ENCODE data around the gene COQ7.

COQ7 gene

DNA sequence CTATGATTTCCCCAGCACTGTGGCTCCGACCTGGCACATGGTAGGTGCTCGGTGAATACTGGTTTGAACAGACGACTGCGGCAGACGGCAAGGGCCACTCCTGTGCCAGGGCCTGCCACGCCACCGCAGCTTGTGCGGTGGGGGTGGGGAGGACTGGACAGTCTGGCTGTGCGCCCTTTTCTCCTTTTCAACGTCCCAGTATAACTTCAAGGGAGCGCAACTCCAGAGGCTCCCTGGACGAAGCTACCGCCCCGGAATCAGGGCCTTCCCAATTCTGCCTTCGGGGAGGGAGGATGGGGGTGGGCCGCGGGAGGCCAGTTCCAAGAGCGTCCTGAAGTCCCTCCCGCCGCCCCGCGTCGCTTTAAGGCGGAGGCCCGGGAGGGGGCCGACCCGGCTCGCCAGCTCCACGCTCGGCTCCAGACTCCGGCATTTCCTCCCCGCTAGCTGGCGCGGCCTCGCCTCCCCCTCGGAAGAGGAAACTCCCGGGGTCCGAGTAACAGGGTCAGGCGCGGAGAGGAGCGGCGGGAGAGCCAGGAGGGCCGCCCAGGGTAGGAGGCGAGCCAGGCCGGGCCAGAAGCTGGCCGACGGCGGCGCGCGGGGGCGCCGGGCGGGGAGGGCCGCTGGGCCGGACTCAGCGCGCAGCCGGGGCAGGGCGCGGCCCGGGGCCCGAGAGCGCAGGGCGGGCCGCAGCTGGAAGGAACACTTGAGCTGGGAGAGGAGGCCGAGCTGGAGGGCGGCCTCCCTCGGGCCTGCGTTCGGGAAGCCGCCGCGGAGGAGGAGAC, 46.4 kb downstream of the COQ7 start, which contains the start of gene ITPRIPL2:
Gene ITPRIPL2 (plus strand): TSS at position 388 of the 782 bp plus-strand sequence. CDS start 498 bp downstream, outside the sequence.
- DNase-seq (ENCODE audit: low spot score), result peak; percentile 68

DNA sequence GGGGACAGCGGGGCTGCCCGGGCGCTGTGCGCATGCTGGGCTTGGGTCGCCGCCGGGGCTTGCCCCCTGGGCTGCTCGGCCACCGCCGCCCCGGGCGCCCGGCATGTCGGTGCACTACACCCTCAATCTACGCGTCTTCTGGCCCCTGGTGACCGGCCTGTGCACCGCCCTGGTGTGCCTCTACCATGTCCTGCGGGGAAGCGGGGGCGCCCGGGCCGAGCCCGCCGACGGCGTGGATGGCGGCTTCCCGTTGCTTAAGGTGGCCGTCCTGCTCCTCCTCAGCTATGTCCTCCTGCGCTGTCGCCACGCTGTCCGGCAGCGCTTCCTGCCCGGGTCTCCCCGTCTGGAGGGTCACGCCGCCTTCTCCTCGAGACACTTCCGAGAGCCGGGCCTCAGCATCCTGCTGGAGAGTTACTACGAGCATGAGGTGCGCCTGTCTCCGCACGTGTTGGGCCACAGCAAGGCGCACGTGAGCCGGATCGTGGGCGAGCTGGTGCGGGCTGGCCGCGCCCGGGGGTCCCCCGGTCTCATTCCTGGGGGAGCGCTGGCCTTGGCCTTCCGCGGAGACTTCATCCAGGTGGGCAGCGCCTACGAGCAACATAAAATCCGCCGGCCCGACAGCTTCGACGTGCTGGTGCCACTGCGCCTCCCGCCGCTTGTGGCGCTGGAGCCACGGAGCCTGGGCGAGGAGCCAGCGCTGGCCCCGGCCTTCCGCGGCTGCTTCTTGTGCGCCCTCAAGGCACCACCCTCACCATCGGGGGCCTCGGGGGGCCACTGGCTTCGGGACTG, 47.1 kb downstream of the COQ7 start:
- DNase-seq (ENCODE audit: low spot score), result no peak

DNA sequence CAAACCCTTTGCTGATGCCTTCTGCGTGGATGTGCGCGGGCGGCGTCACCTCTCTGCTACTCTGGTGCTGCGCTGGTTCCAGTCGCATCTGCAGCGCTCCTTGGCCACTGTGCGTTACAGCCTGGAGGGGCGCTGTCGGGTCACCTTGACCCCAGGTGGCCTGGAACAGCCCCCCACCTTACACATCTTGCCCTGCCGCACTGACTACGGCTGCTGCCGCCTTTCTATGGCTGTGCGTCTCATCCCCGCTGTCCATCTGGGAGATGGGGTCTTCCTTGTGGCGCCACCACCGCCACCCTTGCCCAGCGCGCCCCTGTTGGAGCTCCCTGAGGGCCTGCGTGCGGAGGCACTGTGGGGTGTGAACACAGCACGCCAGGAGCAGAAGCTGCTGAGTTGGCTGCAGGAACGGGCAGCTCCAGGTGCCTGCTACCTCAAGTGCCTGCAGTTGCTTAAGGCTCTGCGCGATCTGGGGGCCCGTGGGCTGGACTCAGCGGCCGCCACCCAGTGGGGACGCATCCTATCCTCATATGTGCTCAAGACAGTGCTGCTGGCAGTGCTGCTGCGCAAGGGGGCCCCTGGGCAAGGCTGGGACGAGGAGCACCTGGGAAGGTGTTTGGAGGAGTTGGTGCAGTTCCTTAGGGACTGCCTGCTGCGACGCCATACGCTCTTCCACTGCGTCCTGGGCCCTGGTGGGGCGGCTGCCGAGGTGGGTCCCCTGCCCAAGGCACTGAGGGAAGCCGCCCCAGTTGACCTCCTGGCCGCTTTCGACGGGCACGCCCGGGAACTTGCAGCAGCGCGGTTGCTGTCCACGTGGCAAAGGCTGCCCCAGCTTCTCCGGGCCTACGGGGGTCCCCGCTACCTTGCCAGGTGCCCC, 48.0 kb downstream of the COQ7 start:
- DNase-seq (ENCODE audit: low spot score), result no peak

DNA sequence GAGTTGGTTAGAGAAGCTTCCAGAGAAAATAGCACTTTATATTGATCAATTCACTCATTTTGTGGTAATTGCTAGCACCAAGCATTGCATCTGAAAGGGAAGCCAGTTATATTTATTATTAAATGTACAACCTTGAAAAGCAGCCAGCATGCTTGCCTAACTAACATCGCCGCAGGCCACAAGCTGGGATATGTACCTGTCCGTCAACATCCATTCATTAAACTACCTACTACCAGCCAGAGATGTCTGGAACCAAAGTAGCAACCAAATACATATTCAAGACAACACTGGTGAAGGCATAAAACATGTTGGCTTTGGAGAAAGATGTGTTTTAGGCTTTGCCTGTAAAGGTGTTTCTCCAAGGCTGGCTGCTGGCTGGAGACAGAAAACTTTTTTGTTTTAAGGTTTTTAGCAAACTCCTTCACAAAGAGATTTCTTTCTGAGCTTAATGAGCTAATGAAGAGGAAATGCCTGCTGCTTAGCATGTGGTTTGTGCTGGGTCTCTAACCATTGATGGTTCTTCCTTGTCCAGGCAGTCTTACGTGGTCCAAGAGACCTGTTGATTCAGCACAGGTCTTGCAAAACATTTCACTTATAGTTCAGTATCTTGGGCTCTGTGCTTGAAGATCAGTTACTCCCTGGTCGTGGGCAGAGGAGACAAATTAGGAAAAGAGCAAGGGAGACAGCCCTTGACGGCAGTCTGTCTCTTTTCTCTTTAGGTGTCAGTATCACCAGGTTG, 49.5 kb downstream of the COQ7 start:
- no peak for DNase-seq (ENCODE audit: low spot score)

DNA sequence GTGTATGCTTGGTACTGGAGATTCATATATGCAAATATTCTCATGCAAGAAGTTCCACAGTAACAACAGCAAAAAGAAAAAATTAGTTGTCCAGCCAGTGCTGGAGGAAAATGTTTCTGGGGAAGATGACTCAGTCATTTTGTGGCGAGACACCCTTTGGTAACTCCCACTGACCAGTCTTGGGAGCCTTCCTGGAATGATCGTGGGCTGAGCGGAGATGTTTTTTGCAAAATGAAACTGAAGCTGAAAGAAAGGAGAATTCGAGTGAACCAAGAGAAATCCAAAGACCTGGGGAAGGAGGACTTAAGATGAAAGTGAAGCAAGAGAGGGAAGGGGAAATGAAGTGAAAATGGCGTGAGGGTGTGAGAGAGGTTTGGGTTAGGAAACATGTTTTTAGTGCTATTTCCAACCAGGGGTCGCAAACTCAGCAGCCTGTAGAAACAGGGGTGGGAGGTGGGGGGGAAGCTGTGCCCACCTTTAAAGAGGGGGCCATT, 51.6 kb downstream of the COQ7 start:
- peak; percentile 60 for DNase-seq (ENCODE audit: low spot score)

DNA sequence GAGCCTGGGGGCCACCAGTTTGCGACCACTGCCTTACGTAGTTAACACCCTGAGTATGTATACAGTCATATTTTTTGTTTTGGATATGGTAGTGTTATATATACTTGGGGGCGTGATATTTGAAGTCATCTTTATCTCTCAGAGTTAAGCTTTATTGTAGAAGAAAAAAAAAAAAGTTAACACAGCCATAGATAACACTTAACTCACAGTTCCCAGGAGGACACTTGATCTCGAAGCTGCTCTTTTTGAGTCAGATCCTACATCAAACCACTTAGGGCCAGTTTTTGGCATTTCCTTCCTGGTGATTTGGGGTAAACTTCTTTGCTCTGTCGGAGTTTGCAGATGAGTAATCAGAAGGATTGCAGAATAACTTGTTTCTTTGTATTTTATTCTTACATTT, 52.1 kb downstream of the COQ7 start:
- no peak for DNase-seq (ENCODE audit: low spot score)

DNA sequence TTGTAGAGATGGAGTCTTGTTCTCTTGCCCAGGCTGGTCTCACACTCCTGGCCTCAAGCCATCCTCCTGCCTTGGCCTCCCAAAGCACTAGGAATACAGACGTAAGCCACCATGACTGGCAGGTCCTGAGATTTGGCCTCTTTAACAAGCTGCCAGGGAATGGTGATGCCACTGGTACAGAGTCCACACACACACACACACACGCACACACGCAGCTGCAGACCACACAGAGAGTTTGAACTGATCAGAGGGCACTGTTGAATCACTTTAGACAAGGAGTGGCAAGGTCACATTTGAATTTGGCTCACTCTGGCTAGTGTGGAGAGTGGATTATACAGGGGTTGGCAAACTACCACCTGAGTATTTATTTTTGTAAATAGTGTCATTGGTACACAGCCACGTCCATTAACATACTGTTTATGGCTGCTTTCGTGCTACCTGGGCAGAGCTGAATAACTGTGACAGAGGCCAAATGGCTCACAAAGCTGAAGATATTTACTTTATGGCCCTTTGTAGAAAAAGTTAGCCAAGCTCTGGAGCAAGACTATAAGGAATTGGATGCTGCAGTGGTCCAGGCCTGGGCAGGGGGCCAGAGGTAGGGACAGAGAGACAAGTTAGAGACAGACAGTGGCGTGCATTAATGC, 56.2 kb downstream of the COQ7 start:
- no peak for DNase-seq (ENCODE audit: low spot score)

DNA sequence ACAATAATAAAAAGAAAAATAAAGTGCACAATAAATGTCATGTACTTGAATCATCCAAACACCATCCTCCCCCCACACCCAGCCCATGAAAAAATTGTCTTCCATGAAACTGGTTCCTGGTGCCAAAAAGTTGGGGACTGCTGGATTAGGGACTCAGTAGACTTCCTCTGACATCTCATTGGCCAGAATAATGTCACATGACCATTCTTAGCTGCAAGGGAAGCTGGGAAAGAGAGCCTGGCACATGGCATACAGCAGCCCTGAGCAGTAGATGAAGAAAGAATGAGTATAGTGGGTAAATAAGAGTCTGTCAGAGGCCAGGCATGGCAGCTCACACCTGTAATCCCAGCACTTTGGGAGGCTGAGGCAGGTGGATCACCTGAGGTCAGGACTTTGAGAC, 58.9 kb downstream of the COQ7 start:
- DNase-seq (ENCODE audit: low spot score), result no peak

DNA sequence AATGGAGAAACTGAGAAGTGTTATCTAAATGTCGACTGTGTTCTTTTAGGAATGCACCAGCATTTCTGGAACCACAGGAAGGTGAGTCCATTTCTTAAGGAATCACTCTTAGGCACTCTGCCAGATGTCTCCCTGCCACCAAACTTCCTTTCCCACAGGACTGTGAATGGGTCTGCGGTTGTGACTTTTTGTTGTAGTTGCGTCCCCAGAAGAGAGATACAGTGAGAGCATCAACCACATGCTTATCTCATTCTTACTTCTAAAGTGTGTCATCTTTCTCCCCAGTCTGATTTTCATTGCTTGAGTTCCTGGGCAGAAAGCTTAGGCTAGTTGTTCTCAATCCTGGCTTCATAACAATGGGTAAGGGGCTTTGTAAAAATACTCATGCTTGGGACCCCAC, 59.8 kb downstream of the COQ7 start:
- DNase-seq (ENCODE audit: low spot score), result no peak

DNA sequence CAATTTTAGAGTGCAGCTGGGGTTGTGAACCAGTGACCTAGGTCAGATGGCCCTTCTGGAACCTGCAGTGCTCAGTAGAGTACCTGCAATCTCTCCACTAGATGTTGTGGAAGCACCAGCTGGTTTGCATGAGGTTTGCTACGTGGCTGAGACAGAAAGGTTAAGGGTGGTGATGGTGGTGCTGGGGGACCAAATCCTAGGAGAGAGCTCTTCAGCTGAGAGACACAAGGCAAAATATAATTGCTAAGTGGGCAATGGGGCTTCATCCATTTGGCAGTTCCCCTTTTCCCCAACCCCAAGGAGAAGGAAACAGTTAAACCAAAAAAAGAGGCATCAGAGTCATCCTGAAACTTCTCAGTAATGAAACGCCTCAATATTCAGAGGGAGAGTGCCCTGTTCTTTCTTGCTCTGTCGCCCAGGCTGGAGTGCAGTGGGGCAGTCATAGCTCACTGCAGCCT, 60.3 kb downstream of the COQ7 start:
- DNase-seq (ENCODE audit: low spot score), result no peak

DNA sequence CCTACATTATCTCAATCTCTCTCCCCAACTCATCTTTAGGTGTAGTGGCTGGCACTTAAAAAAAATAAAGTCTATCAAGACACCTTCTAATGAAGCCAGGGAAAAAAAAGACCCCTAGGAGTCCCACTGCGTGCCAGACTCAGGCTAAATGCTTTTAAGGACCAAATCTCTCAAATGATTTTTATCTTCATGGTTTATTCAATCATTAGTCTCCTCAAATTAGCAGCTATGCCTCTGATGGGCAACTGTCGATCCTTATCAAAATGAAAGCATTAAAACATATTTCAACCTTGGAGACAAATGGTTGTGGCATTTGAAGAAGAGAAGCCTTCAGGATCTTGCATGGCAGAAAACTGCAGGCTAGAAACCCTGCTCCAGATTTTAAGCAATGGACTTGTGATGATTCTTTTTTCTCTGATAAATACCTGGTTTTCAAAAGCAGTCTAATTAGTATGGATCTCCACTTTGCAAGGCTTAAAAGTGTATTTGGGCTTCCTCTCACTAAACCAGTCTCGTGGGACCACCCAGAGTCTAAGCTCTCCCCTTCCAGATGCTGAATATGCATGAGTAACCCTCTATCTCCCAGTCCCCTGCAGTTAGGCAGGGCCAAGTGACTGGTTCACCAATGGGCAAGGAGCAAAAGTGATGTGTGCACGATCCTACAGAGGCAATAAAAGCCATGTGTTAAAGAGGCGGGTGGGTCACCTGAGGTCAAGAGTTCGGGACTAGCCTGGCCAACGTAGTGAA, 61.2 kb downstream of the COQ7 start:
- no peak for DNase-seq (ENCODE audit: low spot score)
